Activated T-cell treated with anti-CD3 and anti-CD28 coated beads, Interleukin-2, amount 50 U/mL, for 72 hours (primary cell): ENCODE results near the gene GAGE12G. TPM values are rescaled to one million over a fixed set of nuclear protein-coding genes. Genes with fewer than 3 reads are reported as not detected.

Experiments
- ATAC-seq, 2 donors: fragments of 150-1000 bp; cut with Tn5 transposase; replicated peaks in 1 of 2; 2 replicates each; pipeline ENCODE4 v1.10.0; 2021; ENCODE audit warnings: moderate library complexity in 2 of 2, mild to moderate bottlenecking in 1 of 2
- DNase-seq, 2 donors: peaks; one replicate each; pipeline ENCODE4 v3.0.0; 2021 to 2022; ENCODE audit warnings: mixed read lengths in 1 of 2
- H3K27ac Mint-ChIP-seq: one replicate; pipeline ENCODE4 v1.8.0; 2022; ENCODE audit warnings: mild to moderate bottlenecking, moderate library complexity, mixed read lengths
- H3K27me3 Mint-ChIP-seq: one replicate; pipeline ENCODE4 v1.8.0; 2022; ENCODE audit warnings: low read depth, mixed read lengths
- H3K36me3 Mint-ChIP-seq, 2 donors: one replicate each; pipeline ENCODE4 v1.8.0; 2022; ENCODE audit warnings: mixed read lengths in 2 of 2, mild to moderate bottlenecking in 1 of 2; ENCODE audit not compliant: insufficient read depth in 2 of 2
- H3K4me1 Mint-ChIP-seq: one replicate; pipeline ENCODE4 v1.8.0; 2022; ENCODE audit warnings: low read depth, mixed read lengths
- H3K4me3 Mint-ChIP-seq, 2 donors: one replicate each; pipeline ENCODE4 v1.8.0; 2022; ENCODE audit warnings: mild to moderate bottlenecking in 2 of 2, mixed read lengths in 2 of 2, moderate library complexity in 2 of 2
- H3K9me3 Mint-ChIP-seq, 2 donors: one replicate each; pipeline ENCODE4 v1.8.0; 2022; ENCODE audit warnings: mixed read lengths in 2 of 2
- total RNA-seq, 2 donors: library from RNA; stranded (reverse); gene quantifications; one replicate each; pipeline ENCODE4 v1.2.3, GENCODE V29; 2022

GAGE12G gene
- total RNA-seq, 2 donors from 2014 or later: not detected

- Mint-ChIP-seq H3K27ac (no peak overlapping the region), H3K4me1 (no peaks in the 10 kb centered on the region), H3K4me3 (no peak overlapping the region), H3K36me3 (no peaks in the 10 kb centered on the region), H3K27me3 (peaks cover 5% of the 10 kb centered on the region), H3K9me3 (peaks cover 0 to 2% of the 10 kb centered on the region in 2 donors)
- no peak for ATAC-seq
- no peak for DNase-seq
These were observed 48.4 kb downstream of the GAGE12G start for GRCh38 chrX:49618574-49618973.

Other genes starting within 250 kb of the GAGE12G start
- gene GAGE12J, start 248.4 kb upstream of the GAGE12G start, total RNA-seq: not detected
- gene GAGE13, start 238.8 kb upstream of the GAGE12G start, total RNA-seq: not detected
- not detected for gene GAGE12C, start 38.2 kb upstream of the GAGE12G start, total RNA-seq
- gene GAGE12D, start 28.7 kb upstream of the GAGE12G start, total RNA-seq: not detected
- gene GAGE12E, start 19.1 kb upstream of the GAGE12G start, total RNA-seq: not detected
- not detected for gene GAGE12F, start 9.6 kb upstream of the GAGE12G start, total RNA-seq
- gene GAGE12H, start 9.5 kb downstream of the GAGE12G start, total RNA-seq: not detected
- not detected for gene GAGE2A, start 19.1 kb downstream of the GAGE12G start, total RNA-seq
- not detected for gene GAGE1, start 28.6 kb downstream of the GAGE12G start, total RNA-seq
- gene PAGE1, start 125.6 kb downstream of the GAGE12G start, total RNA-seq: not detected